Measurements from ENCODE around the gene ODAD4. TPM values are rescaled to one million over a fixed set of nuclear protein-coding genes. Genes with fewer than 3 reads are reported as not detected.

The ODAD4 gene
- total RNA-seq, 2 donors from 2014 or later: 0.15 to 0.19 TPM

DNA sequence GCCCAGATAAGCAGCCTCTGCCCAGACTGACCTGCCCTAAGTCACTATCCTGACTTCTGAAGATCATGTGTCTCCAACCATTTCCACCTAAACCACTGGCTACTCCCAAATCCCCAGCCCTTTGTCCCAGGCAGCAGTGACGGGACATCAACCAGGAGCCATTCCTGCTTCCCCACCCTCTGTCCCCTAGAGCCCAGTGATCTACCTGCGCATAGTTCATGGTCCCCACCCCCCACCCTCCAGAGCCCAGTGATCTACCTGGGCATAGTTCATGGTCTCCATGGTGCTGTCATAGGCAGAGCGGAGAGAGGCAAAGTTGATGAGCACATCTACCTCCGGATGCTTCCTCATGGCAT lies 38.4 kb upstream of the ODAD4 start:
- Histone ChIP-seq H3K36me3 (peaks cover 26% of the 10 kb centered on the region), H3K9ac (ENCODE audit: low read depth in 2 of 2, low read length in 2 of 2) (no peak overlapping the region), H3K27me3 (no peaks in the 10 kb centered on the region), H3K4me3 (no peak overlapping the region), H3K27ac (no peak overlapping the region), H3K4me1 (no peaks in the 10 kb centered on the region), H3K9me3 (no peaks in the 10 kb centered on the region)
- DNase-seq: no peak
- TF ChIP-seq, protein P1, sequence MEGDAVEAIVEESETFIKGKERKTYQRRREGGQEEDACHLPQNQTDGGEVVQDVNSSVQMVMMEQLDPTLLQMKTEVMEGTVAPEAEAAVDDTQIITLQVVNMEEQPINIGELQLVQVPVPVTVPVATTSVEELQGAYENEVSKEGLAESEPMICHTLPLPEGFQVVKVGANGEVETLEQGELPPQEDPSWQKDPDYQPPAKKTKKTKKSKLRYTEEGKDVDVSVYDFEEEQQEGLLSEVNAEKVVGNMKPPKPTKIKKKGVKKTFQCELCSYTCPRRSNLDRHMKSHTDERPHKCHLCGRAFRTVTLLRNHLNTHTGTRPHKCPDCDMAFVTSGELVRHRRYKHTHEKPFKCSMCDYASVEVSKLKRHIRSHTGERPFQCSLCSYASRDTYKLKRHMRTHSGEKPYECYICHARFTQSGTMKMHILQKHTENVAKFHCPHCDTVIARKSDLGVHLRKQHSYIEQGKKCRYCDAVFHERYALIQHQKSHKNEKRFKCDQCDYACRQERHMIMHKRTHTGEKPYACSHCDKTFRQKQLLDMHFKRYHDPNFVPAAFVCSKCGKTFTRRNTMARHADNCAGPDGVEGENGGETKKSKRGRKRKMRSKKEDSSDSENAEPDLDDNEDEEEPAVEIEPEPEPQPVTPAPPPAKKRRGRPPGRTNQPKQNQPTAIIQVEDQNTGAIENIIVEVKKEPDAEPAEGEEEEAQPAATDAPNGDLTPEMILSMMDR (IDR thresholded peaks at IDR 0.05): no peak
- intact Hi-C loops (cut with DNase I): no loop called here

DNA sequence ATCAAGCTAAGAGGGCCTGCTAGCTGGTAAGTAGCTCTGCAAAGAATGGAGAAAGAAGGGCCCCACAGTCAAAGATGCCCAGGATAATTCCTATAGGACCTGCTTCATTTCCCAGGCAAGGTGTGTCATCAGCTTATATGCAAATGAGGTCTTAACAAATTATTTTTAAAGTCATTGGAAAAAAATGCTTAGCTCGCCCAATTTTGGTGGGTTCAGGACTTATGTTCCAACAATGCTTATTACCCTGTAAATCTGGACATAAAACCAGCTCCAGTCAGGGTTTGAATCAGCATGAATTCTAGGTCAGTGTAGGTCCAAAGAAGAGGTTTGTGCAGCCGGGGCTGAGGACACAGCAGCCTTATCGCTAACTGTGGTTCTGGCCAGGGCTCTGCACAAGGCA lies 37.0 kb upstream of the ODAD4 start:
- Histone ChIP-seq H3K9me3 (no peaks in the 10 kb centered on the region), H3K4me3 (no peak overlapping the region), H3K27ac (no peak overlapping the region), H3K27me3 (no peaks in the 10 kb centered on the region), H3K36me3 (peaks cover 36% of the 10 kb centered on the region), H3K4me1 (no peaks in the 10 kb centered on the region), H3K9ac (ENCODE audit: low read depth in 2 of 2, low read length in 2 of 2) (no peak overlapping the region)
- intact Hi-C loops (cut with DNase I): no loop called here
- DNase-seq: no peak
- TF ChIP-seq, protein P1 (IDR thresholded peaks at IDR 0.05): no peak

DNA sequence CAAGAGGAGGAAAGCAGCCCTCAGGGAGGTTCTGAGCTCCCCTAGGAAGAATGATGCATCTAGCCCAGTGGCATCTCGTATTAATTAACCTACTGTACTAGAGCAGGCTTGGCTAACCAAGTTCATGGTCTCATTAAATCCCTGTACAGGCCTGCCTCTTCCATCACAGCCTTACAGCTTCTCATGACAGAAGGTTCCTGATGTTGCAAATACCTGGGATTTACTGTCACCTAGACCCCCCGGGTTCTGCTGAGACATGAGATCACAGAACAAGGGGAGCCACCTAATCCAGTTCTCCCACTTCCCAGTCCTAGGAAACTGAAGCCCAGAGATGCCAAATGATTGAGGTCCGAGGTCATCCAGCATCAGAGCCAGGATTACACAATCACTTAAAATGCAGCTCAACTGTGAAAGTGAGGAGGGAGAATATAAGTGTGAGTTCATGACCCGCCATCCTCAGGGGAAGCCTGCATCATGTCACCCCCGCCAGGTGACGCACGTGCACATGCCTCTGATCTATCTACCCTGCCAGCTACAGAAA lies 35.6 kb upstream of the ODAD4 start:
- intact Hi-C loops (cut with DNase I): no loop called here
- TF ChIP-seq, protein P1 (IDR thresholded peaks at IDR 0.05): no peak
- no peak overlapping the region for H3K4me3 ChIP-seq
- H3K9me3 ChIP-seq: no peaks in the 10 kb centered on the region
- H3K27ac ChIP-seq: no peak overlapping the region
- no peak for DNase-seq
- H3K9ac ChIP-seq (ENCODE audit: low read depth in 2 of 2, low read length in 2 of 2): no peak overlapping the region
- H3K4me1 ChIP-seq: no peaks in the 10 kb centered on the region
- H3K36me3 ChIP-seq: peaks cover 40% of the 10 kb centered on the region
- H3K27me3 ChIP-seq: no peaks in the 10 kb centered on the region

DNA sequence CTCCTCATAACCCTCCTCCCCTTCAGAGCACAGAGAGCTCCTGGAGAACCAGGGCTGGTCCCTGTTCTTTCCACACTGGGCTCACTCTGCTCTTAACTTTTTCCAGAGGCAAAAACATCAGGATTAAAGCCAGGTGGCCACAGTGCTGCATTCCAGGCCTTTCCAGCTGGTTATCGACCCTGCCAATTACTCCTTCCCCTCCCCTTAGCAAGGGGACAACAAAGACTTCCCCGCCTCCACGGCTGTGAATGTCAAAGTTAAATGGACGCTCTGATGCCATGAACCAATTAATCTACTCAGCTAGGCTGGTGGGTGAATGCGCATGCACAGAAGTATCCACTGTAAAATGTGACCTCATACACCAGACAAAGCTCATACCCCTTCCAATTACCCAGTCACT lies 34.8 kb upstream of the ODAD4 start:
- no peak overlapping the region for H3K4me3 ChIP-seq
- no peaks in the 10 kb centered on the region for H3K9me3 ChIP-seq
- no peak for DNase-seq
- H3K4me1 ChIP-seq: no peaks in the 10 kb centered on the region
- H3K27me3 ChIP-seq: no peaks in the 10 kb centered on the region
- no peak overlapping the region for H3K9ac ChIP-seq (ENCODE audit: low read depth in 2 of 2, low read length in 2 of 2)
- intact Hi-C loops (cut with DNase I): no loop called here
- H3K27ac ChIP-seq: no peak overlapping the region
- H3K36me3 ChIP-seq: peaks cover 40% of the 10 kb centered on the region
- TF ChIP-seq, protein P1 (IDR thresholded peaks at IDR 0.05): no peak

DNA sequence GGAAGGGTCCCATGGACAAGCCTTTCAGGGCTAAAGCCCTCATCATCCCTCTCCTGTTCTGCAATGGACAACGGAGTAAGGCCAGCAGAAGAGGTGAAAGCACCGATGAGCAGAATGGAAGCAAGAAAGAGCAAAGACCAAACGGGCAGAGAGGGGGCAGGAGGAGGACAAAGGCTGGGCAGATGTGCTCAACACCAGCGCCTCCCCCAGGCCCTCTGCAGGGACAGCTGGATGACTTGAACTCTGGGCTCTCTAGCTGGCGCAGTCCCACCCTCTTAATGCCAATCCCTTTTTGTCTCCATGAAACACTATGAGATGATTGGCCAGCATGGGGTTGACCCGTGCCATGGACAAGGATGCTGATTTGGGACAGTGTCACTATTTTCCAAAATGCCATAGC lies 33.7 kb upstream of the ODAD4 start:
- Histone ChIP-seq H3K27me3 (no peaks in the 10 kb centered on the region), H3K36me3 (peaks cover 36% of the 10 kb centered on the region), H3K4me1 (no peaks in the 10 kb centered on the region), H3K27ac (no peak overlapping the region), H3K4me3 (no peak overlapping the region), H3K9me3 (no peaks in the 10 kb centered on the region), H3K9ac (ENCODE audit: low read depth in 2 of 2, low read length in 2 of 2) (no peak overlapping the region)
- intact Hi-C loops (cut with DNase I): no loop called here
- no peak for DNase-seq
- TF ChIP-seq, protein P1 (IDR thresholded peaks at IDR 0.05): no peak
